Vagina (tissue), 2 donors: ENCODE measurements around the gene COTL1. TPM values are rescaled to one million over a fixed set of nuclear protein-coding genes. Genes with fewer than 3 reads are reported as not detected.

ENCODE experiments used
- DNase-seq, 2 donors: peaks; one replicate each; pipeline ENCODE4 v3.0.0-alpha.2; 2017; ENCODE audit errors: extremely low spot score in 2 of 2
- H3K27ac ChIP-seq: fragments of 200-600 bp; sonication (generic); one replicate; pipeline ENCODE4 v1.5.1; 2019
- H3K27me3 ChIP-seq: fragments of 200-600 bp; sonication (generic); one replicate; pipeline ENCODE4 v1.5.1; 2019
- H3K36me3 ChIP-seq, 2 donors: fragments of 200-600 bp; sonication (generic); one replicate each; pipeline ENCODE4 v1.5.1; 2017 to 2019
- H3K4me1 ChIP-seq: fragments of 200-600 bp; sonication (generic); one replicate; pipeline ENCODE4 v1.5.1; 2019
- H3K4me3 ChIP-seq, 2 donors: fragments of 200-600 bp; sonication (generic); 1 replicate in 1 of 2; 2 replicates in 1 of 2; pipeline ENCODE4 v1.5.1; 2016 to 2019
- H3K9me3 ChIP-seq: fragments of 200-600 bp; sonication (generic); one replicate; pipeline ENCODE4 v1.5.1; 2019
- CTCF ChIP-seq, 3 experiments: fragments of 450-650 bp in 2 of 3; fragments of 200-600 bp in 1 of 3; sonication (generic) in 1 of 3; IDR thresholded peaks; one replicate each; pipeline ENCODE4 v1.5.1; 2017 to 2019; ENCODE audit warnings: antibody characterized with exemption in 3 of 3, mild to moderate bottlenecking in 2 of 3, moderate library complexity in 2 of 3
- POLR2A ChIP-seq, 2 donors: fragments of 450-650 bp; IDR thresholded peaks; one replicate each; pipeline ENCODE4 v1.6.1; 2017; ENCODE audit warnings: antibody characterized with exemption in 2 of 2, mild to moderate bottlenecking in 2 of 2, moderate library complexity in 2 of 2
- POLR2AphosphoS5 ChIP-seq, 2 donors: sonication (generic); formaldehyde crosslinking; IDR thresholded peaks; one replicate each; pipeline ENCODE4 v1.9.0; 2017; ENCODE audit warnings: antibody characterized with exemption in 2 of 2, mild to moderate bottlenecking in 2 of 2, low read depth in 1 of 2; ENCODE audit not compliant: insufficient read depth in 1 of 2
- intact Hi-C: fragments of 100-400 bp; cut with DNase I; formaldehyde crosslinking; loops from one replicate; pipeline ENCODE4 v1.15.1; 2023
- total RNA-seq: library from RNA; depleted of rRNA; stranded (reverse); fragments of >200 nt; gene quantifications from one replicate; pipeline ENCODE4 v1.2.3, GENCODE V29; 2016

Gene COTL1
- total RNA-seq, 1 donor from 2014 or later = 67.8 TPM

GRCh38 chr16:84593825-84594724 is 23.8 kb downstream of the COTL1 start:
- intact Hi-C loops = no loop called here
- Histone ChIP-seq H3K27me3 (no peaks in the 10 kb centered on the region), H3K36me3 (no peaks in the 10 kb centered on the region), H3K4me3 (no peak overlapping the region), H3K4me1 (no peaks in the 10 kb centered on the region), H3K27ac (no peak overlapping the region), H3K9me3 (no peaks in the 10 kb centered on the region)
- TF ChIP-seq POLR2AphosphoS5 (IDR thresholded peaks at IDR 0.05; ENCODE audit: insufficient read depth in 1 of 2, low read depth in 1 of 2) = peak in 1 of 2 donors; percentile 47
- no peak for TF ChIP-seq CTCF (IDR thresholded peaks at IDR 0.05)
- no peak for DNase-seq

- intact Hi-C loops = no loop called here
- Histone ChIP-seq H3K9me3 (no peaks in the 10 kb centered on the region), H3K36me3 (no peaks in the 10 kb centered on the region), H3K4me3 (no peak overlapping the region), H3K27me3 (no peaks in the 10 kb centered on the region), H3K27ac (no peak overlapping the region), H3K4me1 (no peaks in the 10 kb centered on the region)
- no peak for DNase-seq
- TF ChIP-seq CTCF (IDR thresholded peaks at IDR 0.05) = no peak
- no peak for TF ChIP-seq POLR2AphosphoS5 (IDR thresholded peaks at IDR 0.05; ENCODE audit: insufficient read depth in 1 of 2, low read depth in 1 of 2)
- TF ChIP-seq POLR2A (IDR thresholded peaks at IDR 0.05) = no peak
Observed at GRCh38 chr16:84592718-84593117, 25.2 kb downstream of the COTL1 start.

- no peaks in the 10 kb centered on the region for H3K27me3 ChIP-seq
- H3K4me1 ChIP-seq = no peaks in the 10 kb centered on the region
- no peak overlapping the region for H3K27ac ChIP-seq
- no peak overlapping the region for H3K4me3 ChIP-seq
- TF ChIP-seq CTCF (IDR thresholded peaks at IDR 0.05) (no peak), POLR2A (IDR thresholded peaks at IDR 0.05) (no peak), POLR2AphosphoS5 (IDR thresholded peaks at IDR 0.05; ENCODE audit: insufficient read depth in 1 of 2, low read depth in 1 of 2) (no peak)
- H3K9me3 ChIP-seq = no peaks in the 10 kb centered on the region
- no peaks in the 10 kb centered on the region for H3K36me3 ChIP-seq
- intact Hi-C loops = loop anchor here (1.0 kb wide), 1 partner anchor 25 kb away; no protein-coding TSS in a partner anchor
- no peak for DNase-seq
Observed at GRCh38 chr16:84589975-84590719, 27.7 kb downstream of the COTL1 start.

- H3K27me3 ChIP-seq = no peaks in the 10 kb centered on the region
- H3K27ac ChIP-seq = no peak overlapping the region
- no peaks in the 10 kb centered on the region for H3K4me1 ChIP-seq
- H3K4me3 ChIP-seq = no peak overlapping the region
- DNase-seq = no peak
- TF ChIP-seq CTCF (IDR thresholded peaks at IDR 0.05) (no peak), POLR2AphosphoS5 (IDR thresholded peaks at IDR 0.05; ENCODE audit: insufficient read depth in 1 of 2, low read depth in 1 of 2) (no peak), POLR2A (IDR thresholded peaks at IDR 0.05) (no peak)
- H3K36me3 ChIP-seq = no peaks in the 10 kb centered on the region
- no peaks in the 10 kb centered on the region for H3K9me3 ChIP-seq
- intact Hi-C loops = loop anchor here (1.0 kb wide), 1 partner anchor 26 kb away; no protein-coding TSS in a partner anchor
Observed at GRCh38 chr16:84588991-84589390, 28.9 kb downstream of the COTL1 start.
